Stimulated activated CD4-positive, alpha-beta T cell treated with anti-CD3 and anti-CD28 coated beads, Interleukin-1b, Interleukin-23, amount 100 ng/mL, for 1 hour (primary cell): ENCODE measurements around the gene TTLL8.
A peak's percentile ranks its signal among the peaks of the same experiment; 100 is the strongest.
"Not testable (repeated sequence)": the region's sequence is repeated elsewhere in the genome, so short reads cannot be mapped to it uniquely, and the experiment has no call there.

Source experiments
- DNase-seq, 2 donors: peaks; one replicate each; pipeline ENCODE4 v3.0.0-alpha.2; 2020; ENCODE audit warnings: low read depth in 2 of 2

TTLL8 gene

GRCh38 chr22:50001388-50002231 lies 56.5 kb downstream of the TTLL8 start:
- no peak for DNase-seq

- no peak for DNase-seq
Observed at GRCh38 chr22:50000587-50001387, 57.3 kb downstream of the TTLL8 start.

DNA sequence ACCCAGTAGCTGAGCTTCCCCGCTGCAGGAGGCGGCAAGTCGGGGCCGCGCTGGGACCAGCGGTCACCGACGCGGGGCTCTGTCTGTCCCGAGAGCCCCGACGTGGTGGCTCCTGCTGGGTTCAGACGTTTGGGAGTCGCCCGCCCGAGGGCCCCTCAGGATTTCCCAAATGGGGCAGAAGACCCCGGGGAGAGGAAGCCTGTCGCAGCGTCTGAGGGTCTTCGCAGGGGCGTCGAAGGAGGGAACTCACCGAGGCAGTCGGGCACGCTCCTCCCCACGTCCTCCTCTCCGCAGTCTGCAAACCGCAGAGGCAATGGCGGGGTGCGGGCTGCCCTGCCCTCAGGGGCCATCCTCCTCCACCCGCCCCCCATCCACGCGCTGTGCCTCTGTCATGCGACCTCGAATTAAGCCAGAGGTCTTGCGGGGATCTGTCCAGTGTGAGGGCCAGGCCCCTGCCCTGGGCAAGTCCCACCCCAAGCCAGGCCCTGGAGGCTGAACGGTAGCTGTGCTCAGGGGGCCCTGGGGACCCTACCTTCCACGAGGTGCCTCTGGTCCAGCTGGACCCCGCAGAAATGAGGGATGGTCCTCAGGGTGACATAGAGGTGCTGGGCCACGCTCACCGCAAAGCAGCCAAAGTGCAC lies 58.0 kb downstream of the TTLL8 start:
- no peak for DNase-seq

DNA sequence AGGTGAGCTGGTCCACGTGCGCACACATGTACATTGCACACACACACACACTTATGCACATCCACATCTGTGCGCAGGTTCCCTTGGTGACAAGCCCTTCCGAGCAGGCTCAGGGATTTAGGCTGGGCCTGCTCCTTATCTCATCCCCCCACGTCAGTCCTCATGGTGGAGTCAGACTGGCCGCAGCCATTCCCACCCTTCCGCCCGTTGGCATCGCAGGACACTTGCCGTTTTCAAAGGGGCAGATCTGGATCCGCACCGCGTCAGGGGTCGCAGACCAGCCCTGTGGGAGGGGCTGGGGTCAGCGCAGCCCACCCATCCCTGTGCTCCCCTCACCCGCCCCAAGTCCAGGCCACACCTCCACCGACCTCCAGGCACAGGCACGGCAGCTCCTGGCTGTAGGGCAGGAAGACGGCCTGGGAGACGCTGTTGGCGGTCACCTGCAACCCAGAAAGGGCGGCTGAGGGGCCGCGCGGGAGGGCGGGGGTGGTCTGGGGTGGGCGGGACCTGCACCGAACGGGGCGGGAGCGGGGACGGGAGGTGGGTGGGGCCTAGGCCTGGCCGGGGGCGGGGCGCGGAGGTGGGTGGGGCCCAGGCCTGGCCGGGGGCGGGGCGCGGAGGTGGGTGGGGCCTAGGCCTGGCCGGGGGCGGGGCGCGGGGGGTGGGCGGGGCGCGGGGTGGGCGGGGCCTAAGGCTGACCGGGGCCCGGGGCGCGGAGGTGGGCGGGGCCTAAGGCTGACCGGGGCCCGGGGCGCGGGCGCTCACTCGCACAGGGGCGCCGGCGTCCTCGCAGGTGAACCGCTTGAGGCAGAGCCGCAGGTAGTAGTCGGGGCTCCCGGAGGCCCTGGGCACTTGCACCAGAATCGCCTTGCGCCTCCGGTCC lies 58.8 kb downstream of the TTLL8 start:
- DNase-seq, result no peak

DNA sequence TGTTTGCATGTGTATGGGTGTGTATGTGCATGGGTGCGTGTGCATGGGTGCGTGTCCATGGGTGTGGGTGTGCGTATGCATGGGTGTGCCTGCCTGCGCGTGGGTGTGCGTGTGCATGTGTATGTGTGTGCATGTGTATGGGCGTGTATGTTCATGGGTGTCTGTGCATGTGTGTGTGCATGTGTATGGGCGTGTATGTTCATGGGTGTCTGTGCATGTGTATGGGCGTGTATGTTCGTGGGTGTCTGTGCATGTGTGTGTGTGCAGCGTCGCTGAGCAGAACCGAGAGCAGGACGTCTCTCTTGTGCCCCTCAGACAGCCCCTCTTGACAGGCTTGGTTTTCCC lies 59.4 kb downstream of the TTLL8 start:
- DNase-seq, result no peak

- no peak for DNase-seq
Observed at GRCh38 chr22:49997932-49998717, 60.0 kb downstream of the TTLL8 start.

DNA sequence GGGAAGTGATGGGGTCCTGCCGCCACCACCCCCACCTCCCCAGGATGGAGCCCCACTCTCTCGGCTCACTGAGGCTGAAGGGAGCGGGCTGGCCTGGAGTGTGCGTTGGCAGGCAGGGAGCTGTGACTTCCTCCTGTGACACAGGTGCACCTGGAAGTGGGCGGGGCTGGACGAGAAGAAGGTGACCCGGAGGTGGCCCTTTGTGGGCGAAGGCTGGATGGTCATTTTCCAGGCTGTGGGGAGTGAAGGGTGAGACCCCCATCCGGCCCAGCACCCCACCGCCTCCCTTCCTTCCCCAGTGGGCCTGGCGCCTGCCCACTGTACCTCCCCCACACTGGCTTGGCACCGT lies 60.9 kb downstream of the TTLL8 start:
- no peak for DNase-seq

DNA sequence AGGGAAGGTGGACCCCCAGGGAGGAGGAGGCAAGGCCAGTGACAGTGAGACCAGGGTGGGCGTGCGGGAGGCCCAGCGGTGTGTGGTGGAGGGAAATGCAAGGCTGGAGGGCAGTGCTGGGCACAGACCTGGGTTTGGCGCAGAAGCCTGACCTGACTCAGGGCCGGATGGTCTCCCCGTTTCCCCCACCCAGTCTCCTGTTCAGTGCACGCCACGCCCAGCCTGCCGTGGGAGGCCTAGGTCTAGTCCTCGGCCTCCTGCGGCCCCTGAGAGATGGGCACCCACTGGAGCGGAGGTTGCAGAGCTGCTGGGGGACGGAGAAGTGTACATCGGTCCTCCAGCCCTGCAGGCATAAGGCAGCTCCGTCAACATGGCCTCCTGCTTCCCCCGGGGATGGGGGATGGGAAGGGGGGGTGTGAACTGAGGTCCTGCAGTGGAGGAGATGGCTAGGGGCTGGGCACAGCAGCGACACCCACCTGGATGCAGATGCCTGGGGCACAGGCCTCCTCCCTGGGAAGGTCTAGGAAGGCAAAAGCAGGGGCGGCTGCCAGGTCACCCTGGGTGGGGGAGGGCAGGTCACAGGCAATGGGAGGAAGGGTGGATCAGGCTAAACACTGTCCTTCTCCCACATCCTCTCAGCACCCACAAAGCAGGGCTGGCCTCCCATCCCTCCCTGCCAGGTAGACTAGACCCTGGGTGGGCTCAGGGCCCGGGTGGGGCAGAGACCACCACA lies 61.4 kb downstream of the TTLL8 start:
- DNase-seq, result no peak

DNA sequence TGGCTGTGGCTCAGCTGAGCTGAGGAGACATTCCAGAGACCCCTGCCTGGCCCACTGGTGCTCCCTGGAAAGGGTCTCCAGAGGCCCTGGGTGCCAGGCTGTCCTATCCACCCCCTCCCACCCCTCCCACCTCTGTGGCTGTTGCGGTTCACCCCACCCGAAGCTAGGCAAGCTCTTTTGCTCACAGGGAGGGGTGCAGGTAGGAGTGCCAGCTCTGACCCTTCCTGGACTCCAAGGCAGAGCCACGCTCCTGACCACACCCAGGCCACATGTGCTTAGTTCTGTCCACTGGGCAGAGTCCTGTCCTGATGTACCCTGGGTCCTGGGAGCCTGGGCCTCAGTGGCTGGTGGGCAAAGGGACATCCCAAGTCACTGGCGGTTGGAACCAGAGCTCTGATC lies 62.0 kb downstream of the TTLL8 start:
- DNase-seq, result no peak

DNA sequence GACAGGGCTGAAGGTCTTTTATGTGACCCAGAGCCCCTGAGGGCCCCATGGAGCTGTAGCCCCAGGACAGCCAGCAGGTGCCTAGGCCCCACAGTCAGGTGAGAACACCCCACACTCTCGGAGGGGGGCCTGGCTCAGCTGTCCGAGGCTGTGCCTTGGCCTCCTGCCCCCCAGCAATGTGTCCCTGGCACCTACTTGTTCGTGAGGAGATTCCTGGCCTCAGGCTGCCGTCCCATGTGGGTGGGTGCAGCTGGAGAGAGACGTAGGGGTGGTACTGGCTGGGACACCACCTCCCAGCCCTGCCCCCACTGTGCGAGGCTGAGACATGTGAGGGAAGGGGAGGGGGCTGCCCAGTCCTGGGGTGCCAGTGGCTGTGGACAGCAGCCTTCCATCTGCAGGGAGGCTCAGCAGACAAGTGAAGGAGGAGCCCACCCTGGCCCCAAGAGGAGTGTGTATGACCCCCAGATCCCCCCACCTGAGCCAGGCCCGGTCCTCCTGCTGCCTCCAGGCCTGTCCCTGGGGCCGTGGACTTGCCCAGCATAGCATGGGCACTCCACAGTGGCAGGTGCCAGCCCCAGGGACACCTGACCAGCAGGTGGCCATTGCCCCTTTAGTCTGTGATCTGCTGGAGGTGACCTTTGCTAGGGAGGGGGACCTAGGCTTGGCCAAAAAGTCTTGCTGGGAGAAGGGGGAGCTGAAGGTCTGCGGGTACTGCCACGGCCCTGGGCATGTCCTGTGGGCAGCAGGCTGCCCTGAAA lies 62.6 kb downstream of the TTLL8 start:
- DNase-seq, result no peak

GRCh38 chr22:49995041-49995360 lies 63.1 kb downstream of the TTLL8 start:
- DNase-seq, result no peak

GRCh38 chr22:49994361-49995040 lies 63.6 kb downstream of the TTLL8 start:
- no peak for DNase-seq

GRCh38 chr22:49993649-49994360 lies 64.3 kb downstream of the TTLL8 start:
- DNase-seq, result no peak

- peak in 1 of 2 donors; percentile 50 for DNase-seq
Observed at GRCh38 chr22:49992921-49993648, 65.0 kb downstream of the TTLL8 start.

GRCh38 chr22:49991907-49992533 lies 66.1 kb downstream of the TTLL8 start:
- DNase-seq, result no peak

GRCh38 chr22:49991167-49991566 lies 66.9 kb downstream of the TTLL8 start:
- DNase-seq, result no peak

GRCh38 chr22:49989826-49990225 lies 68.3 kb downstream of the TTLL8 start:
- DNase-seq, result not testable (repeated sequence)
